ENCODE data around the gene ACYP1.
"Not testable (repeated sequence)": the region's sequence is repeated elsewhere in the genome, so short reads cannot be mapped to it uniquely, and the experiment has no call there.

Gene ACYP1

GRCh38 chr14:75069121-75069810 is 5.4 kb upstream of the ACYP1 start, which contains the start of gene ZC2HC1C:
Gene ZC2HC1C (plus strand): TSS chr14:75069641. CDS start chr14:75070574, 933 bp downstream.
- in situ Hi-C loops (cut with MboI; ENCODE audit: low sequenced_read_pairs): no loop called here

DNA sequence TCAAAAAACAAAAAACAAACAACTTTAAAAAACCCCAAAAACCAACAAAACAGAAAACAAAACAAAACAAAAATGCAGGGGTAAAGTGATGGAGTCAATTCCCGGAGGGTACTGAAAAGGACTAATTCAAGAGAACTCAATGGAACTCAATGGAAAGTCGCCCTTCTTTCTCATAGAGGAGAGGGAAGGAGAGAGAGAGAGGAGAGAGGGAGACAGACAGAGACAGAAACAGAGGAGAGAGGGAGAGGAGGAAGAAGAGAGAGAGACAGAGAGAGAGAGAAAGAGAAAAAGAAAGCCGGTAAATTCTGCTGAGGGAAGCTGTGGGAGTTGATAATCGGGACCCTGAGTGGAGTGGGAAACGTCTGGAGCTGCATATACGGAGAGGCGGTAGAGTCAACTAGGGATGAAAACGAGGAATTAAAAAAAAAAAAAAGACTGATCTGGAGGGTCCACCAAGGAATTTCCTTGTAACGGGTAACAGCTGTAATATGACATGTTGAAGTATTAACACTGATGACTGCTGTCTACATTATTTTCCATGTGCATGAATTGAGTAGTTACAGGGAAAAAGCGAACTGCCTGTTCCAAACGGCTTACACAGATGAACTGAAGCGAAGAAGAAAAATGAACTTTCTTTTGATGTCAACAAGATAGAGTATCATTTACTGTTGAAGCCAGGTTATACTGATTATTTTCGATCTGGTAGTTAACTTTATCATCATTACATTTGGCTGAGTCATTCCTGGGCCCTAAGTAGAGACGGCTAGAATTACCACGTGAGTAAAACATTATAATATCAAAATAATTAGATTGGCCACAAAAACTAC is 4.7 kb upstream of the ACYP1 start:
- in situ Hi-C loops (cut with MboI; ENCODE audit: low sequenced_read_pairs): no loop called here

DNA sequence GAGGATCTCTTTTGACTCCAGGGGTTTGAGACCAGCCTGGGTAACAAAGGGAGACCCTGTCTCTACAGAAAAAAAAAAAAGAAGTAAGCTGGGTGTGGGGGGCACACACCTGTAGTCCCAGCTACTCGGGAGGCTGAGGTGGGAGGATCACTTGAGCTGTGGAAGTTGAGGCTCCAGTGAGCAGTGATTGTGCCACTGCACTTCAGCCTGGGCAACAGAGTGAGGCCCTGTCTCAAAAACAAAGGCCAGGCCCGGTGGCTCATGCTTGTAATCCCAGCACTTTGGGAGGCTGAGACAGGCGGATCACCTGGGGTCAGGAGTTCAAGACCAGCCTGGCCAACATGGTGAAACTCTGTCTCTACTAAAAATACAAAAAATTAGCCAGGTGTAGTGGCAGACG is 3.9 kb upstream of the ACYP1 start:
- in situ Hi-C loops (cut with MboI; ENCODE audit: low sequenced_read_pairs): not testable (repeated sequence)

- in situ Hi-C loops (cut with MboI; ENCODE audit: low sequenced_read_pairs): no loop called here
Observed at GRCh38 chr14:75067212-75067611, 3.4 kb upstream of the ACYP1 start.

- in situ Hi-C loops (cut with MboI; ENCODE audit: low sequenced_read_pairs): no loop called here
Observed at GRCh38 chr14:75066691-75067090, 2.9 kb upstream of the ACYP1 start.

DNA sequence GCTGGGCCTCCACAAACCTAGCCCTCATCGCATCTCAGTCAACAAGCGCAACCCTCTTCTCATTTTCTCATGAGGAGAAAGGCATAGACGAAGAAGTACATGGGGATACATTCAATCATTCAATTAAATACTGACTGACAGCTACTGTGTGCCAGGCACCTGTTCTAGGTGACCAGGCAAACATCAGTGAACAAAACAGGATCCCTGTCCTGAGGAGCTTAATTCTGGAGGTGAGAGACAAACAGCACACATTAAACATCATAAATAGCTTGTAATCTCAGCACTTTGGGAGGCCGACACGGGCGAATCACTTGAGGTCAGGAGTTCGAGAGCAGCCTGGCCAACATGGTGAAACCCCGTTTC is 362 bp upstream of the ACYP1 start:
- in situ Hi-C loops (cut with MboI; ENCODE audit: low sequenced_read_pairs): no loop called here

- in situ Hi-C loops (cut with MboI; ENCODE audit: low sequenced_read_pairs): no loop called here
Observed at GRCh38 chr14:75063013-75063412, 811 bp downstream of the ACYP1 start.

DNA sequence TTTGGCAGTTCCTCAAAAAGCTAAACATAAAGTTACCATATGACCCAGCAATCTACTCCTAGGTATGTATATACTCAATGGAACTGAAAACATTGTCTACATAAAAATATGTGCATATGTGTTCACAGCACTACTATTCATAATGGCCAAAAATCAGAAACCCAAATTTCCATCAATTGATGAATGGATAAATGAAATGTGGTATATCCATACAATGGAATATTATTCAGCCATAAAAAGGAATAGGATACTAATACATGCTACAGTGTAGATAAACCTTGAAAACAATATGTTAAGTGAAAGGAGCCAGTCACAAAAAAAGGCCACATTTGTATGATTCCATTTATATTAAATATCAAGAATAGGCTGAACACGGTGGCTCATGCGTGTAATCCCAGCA is 3.4 kb downstream of the ACYP1 start:
- in situ Hi-C loops (cut with MboI; ENCODE audit: low sequenced_read_pairs): no loop called here

- in situ Hi-C loops (cut with MboI; ENCODE audit: low sequenced_read_pairs): no loop called here
Observed at GRCh38 chr14:75059642-75060041, 4.2 kb downstream of the ACYP1 start.

DNA sequence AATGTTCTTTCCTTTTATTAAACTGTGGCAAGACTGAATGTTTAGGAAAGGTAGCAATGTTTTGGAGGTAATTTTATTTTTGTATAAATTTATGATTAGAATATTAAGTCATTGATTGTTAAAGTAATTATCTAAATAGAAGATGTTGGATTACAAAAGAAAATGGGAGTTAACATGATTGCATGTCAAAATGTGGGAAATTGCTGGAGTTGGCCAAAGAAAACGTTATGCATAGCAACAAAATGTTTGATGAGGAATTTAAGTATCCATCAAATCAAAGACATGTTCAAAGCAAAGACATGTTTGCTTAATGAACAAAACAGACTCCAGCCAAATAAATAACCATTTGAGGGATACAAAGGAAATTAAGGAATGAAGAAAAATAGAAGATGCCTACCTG is 9.4 kb downstream of the ACYP1 start:
- in situ Hi-C loops (cut with MboI; ENCODE audit: low sequenced_read_pairs): no loop called here

GRCh38 chr14:75053396-75054291 is 10.2 kb downstream of the ACYP1 start:
- in situ Hi-C loops (cut with MboI; ENCODE audit: low sequenced_read_pairs): no loop called here

DNA sequence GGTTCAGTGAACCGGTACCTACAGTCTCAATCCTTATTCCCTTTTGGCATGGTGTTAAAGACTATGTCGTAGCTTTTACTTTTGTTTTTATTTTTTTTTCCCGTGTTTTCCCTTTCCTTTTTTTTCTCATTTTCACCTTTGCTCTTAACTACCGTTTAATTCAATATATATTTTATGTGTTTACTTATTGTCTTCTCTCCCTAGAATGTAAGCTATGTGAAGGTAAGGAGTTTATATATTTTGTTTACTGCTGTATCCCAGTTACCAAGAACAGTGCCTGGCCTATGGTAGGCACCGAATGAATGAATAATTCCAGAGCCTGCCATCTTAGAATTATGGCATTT is 12.3 kb downstream of the ACYP1 start:
- in situ Hi-C loops (cut with MboI; ENCODE audit: low sequenced_read_pairs): no loop called here

DNA sequence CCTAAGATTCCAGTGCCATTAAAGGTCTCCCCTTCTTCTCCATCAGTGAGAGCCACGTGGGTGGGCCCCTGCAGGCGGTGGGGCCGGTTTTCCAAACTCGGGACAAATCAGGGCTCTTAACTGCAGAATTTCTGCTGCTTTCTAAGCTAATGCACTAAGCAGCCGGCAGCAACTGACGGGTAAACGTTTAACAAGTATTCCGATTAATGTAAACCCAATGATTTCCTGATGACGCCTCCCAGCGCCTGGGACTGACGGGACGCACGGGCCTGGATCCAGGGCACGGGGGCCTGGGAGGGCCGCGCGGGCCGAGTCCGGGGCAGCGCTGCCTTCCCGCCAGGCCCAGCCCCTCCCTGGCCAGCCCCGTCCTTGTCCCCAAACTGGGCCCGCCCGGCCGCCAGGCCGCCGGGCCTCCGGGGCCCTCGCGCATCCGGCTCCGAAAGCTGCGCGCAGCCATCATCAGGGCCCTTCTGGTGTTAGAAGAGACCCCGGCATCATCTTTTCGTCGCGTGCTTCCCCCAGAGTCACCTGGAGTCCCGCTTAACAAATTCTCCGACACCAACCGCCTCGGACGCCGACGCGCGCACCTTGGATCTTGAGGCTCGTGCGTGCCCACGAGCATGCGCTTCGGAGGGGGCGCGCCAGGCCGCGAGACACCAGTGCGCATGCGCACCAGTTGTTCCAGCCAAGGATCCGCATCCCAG is 12.8 kb downstream of the ACYP1 start, which contains the start of gene MLH3:
MLH3 (minus strand) TSS at position 616 of the 704 bp plus-strand sequence. CDS start 1,812 bp downstream, outside the sequence.
- in situ Hi-C loops (cut with MboI; ENCODE audit: low sequenced_read_pairs): no loop called here

- in situ Hi-C loops (cut with MboI; ENCODE audit: low sequenced_read_pairs): no loop called here
Observed at GRCh38 chr14:75049731-75050201, 14.1 kb downstream of the ACYP1 start.

- in situ Hi-C loops (cut with MboI; ENCODE audit: low sequenced_read_pairs): no loop called here
Observed at GRCh38 chr14:75049136-75049535, 14.7 kb downstream of the ACYP1 start.

DNA sequence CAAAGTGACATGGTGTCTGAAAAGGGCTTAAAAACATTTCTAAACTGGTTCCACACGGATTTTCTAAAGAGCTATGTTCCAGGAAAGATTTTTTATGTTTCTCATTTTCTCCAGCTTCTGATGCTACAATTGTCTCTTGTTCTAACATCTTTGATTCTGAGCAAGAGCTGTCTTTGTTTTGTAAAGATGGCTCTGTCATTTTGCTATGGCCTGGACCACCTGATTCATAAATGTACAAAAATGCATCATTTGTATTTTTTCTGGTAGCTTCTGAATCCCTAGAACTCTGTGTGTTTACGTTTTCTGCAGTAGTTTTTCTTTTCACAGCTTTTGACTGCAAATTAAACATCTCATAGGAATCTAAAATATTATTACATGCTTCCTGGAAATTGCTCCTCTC is 15.7 kb downstream of the ACYP1 start:
- in situ Hi-C loops (cut with MboI; ENCODE audit: low sequenced_read_pairs): no loop called here

DNA sequence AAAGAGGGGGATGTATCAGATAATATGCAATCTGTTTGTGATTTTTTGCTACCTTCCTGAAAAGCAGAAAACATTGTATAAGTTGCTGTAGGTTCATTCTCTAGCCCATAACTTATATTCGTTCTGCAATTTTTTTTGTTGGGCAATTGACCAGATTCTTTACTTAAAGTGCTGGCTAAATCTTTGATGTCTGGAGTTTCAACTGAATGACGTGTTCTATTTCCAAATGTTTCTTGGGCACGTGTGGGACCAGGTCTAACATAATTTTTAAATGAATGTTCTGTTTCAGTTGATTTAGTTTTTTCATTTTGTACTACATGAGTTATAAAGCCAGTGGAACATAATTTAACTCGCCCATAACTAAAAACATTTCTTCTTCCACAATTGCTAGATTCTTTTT is 16.3 kb downstream of the ACYP1 start:
- in situ Hi-C loops (cut with MboI; ENCODE audit: low sequenced_read_pairs): no loop called here

DNA sequence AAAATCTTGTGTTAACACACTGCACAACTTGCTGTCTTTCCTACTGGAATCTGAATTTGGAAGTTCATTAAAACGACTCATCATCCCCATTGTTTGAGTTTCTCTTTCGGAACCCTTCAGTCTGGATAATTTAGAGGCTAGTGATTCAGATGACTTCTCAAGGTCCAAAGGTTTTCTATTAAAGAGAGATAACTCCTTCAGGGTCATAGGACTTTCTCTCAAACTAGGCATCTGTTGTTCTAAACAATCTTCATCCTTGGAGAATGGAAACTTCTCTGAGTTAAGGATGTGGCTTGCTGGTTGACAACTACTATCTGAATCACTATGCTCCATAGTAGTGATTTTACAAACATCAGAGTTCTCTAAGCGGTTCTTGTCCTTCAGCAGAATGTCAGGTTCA is 16.9 kb downstream of the ACYP1 start:
- in situ Hi-C loops (cut with MboI; ENCODE audit: low sequenced_read_pairs): no loop called here

DNA sequence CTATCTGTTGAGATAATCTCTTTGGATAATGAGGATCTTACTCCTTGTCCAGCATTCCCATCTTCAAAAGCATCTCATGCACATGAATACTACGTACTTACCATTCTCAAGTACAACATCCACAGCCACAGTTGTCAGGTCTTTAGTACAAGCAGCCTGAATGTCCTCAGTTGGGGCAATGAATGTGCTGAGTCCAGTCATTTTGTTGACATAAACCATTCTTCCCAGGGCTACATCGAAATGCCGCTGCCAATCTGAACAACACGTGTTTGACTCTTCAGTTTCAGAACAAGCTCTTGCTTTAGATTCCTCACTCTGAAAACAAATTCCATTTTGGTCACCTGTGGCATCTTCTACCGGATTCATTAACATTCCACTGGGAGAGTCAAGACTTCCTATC is 17.5 kb downstream of the ACYP1 start:
- in situ Hi-C loops (cut with MboI; ENCODE audit: low sequenced_read_pairs): no loop called here

GRCh38 chr14:75044752-75045151 is 19.1 kb downstream of the ACYP1 start:
- in situ Hi-C loops (cut with MboI; ENCODE audit: low sequenced_read_pairs): no loop called here

GRCh38 chr14:75044322-75044721 is 19.5 kb downstream of the ACYP1 start:
- in situ Hi-C loops (cut with MboI; ENCODE audit: low sequenced_read_pairs): no loop called here

Data from HL-60/S4 treated with phorbol 12-myristate 13-acetate at 8.2 ng/mL for 4 days and 3 days (cell line).